ENCODE data around the gene HIP1R.

- TF ChIP-seq CTCF (IDR thresholded peaks at IDR 0.05) = no peak
- TF ChIP-seq EP300 (IDR thresholded peaks at IDR 0.05) = no peak
- no peak for TF ChIP-seq POLR2AphosphoS2 (conservative IDR thresholded peaks at IDR 0.05; ENCODE audit: low read length)
- no peak for TF ChIP-seq ZFP36 (IDR thresholded peaks at IDR 0.05; ENCODE audit: borderline replicate concordance, partially characterized antibody)
- no peak for TF ChIP-seq ESRRA (IDR thresholded peaks at IDR 0.05; ENCODE audit: borderline replicate concordance, low read length)
- no peak for TF ChIP-seq HEYL (CRISPR knock-in tag; IDR thresholded peaks at IDR 0.05)
- TF ChIP-seq POLR2A (IDR thresholded peaks at IDR 0.05; ENCODE audit: low read length) = no peak
- TF ChIP-seq NR3C1 (IDR thresholded peaks at IDR 0.05) = no peak
- TF ChIP-seq RAD21 (conservative IDR thresholded peaks at IDR 0.05 in 1 of 2, IDR thresholded peaks at IDR 0.05 in 1 of 2) = no peak
- no peak for TF ChIP-seq CHD2 (IDR thresholded peaks at IDR 0.05; ENCODE audit: low read length, partially characterized antibody)
Observed at GRCh38 chr12:122902854-122903692, 67.8 kb downstream of the HIP1R start.

All from A549 (cell line).